Testis (tissue), 3 donors: ENCODE results near the gene ADRA2B. TPM values are rescaled to one million over a fixed set of nuclear protein-coding genes. Genes with fewer than 3 reads are reported as not detected.

Experiments used
- DNase-seq: peaks from one replicate; pipeline ENCODE4 v3.0.0-alpha.2; 2019
- H3K27ac ChIP-seq, 2 donors: fragments of 200-600 bp; sonication (generic); one replicate each; pipeline ENCODE4 v1.5.1; 2019
- H3K27me3 ChIP-seq: fragments of 200-600 bp; sonication (generic); one replicate; pipeline ENCODE4 v1.5.1; 2019
- H3K36me3 ChIP-seq: fragments of 200-600 bp; sonication (generic); one replicate; pipeline ENCODE4 v1.5.1; 2017; ENCODE audit warnings: low read depth; ENCODE audit errors: missing control alignments
- H3K4me1 ChIP-seq: fragments of 200-600 bp; sonication (generic); one replicate; pipeline ENCODE4 v1.5.1; 2019
- H3K4me3 ChIP-seq, 2 donors: fragments of 200-600 bp; sonication (generic); one replicate each; pipeline ENCODE4 v1.5.1; 2017 to 2019
- H3K9me3 ChIP-seq: fragments of 200-600 bp; sonication (generic); one replicate; pipeline ENCODE4 v1.5.1; 2017
- POLR2A ChIP-seq: fragments of 450-650 bp; IDR thresholded peaks from one replicate; pipeline ENCODE4 v1.6.1; 2017; ENCODE audit warnings: antibody characterized with exemption, mild to moderate bottlenecking, moderate library complexity
- WGBS, 2 donors: methylation state at CpG; one replicate each; pipeline ENCODE4 v1.1.5; 2018; 5-methylcytosine and 5-hydroxymethylcytosine counted together
- intact Hi-C: fragments of 100-400 bp; cut with DNase I; formaldehyde crosslinking; loops from one replicate; pipeline ENCODE4 v1.15.1; 2023; ENCODE audit warnings: low total_unique reads
- polyA plus RNA-seq: library from polyadenylated mRNA; stranded (reverse); fragments of 350-450 nt; fragmentation: Illumina TruSeq; extraction: RNeasy Lipid Tissue Mini Kit (QIAGEN cat#74804); gene quantifications from one replicate; pipeline ENCODE4 v1.2.3, GENCODE V29; 2014; ENCODE audit warnings: low read depth, low replicate concordance; ENCODE audit not compliant: insufficient read depth
- total RNA-seq, 2 donors: library from RNA; depleted of rRNA; stranded (reverse); fragments of >200 nt; gene quantifications; one replicate each; pipeline ENCODE4 v1.2.3, GENCODE V29; 2016
- TF ChIP-seq, protein P1 (sequence below), 3 experiments: fragments of 450-650 bp in 2 of 3; fragments of 200-600 bp in 1 of 3; sonication (generic) in 1 of 3; IDR thresholded peaks; one replicate each; pipeline ENCODE4 v1.5.1; 2016 to 2019; ENCODE audit warnings: antibody characterized with exemption in 3 of 3, mild to moderate bottlenecking in 2 of 3, moderate library complexity in 1 of 3

The ADRA2B gene
- total and polyA plus RNA-seq, 3 donors from 2014 or later = 2.1 to 2.6 (median 2.4) TPM

DNA sequence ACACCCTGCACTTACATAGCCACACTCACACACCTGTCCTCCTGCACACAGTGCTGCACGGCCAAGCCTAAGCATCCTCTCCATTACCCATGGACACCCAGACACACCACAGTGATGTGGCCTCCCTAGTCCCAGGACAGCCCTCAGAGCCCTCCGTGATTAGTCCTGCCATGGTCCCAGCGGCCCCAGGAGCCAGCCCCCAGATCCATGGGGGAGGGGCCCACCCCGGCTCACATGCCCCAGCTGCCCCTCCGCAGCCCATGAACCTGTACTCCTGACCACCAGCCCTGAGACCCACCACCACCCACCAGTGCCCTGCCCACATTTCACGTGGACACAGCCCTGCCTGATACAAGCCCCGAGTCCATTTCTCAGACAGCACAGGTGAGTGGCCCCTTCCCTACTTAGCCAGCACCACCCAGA lies 36.9 kb upstream of the ADRA2B start:
- intact Hi-C loops = no loop called here
- Histone ChIP-seq H3K27ac (no peak overlapping the region), H3K9me3 (no peaks in the 10 kb centered on the region), H3K27me3 (no peaks in the 10 kb centered on the region), H3K4me3 (no peak overlapping the region), H3K4me1 (peaks cover 6% of the 10 kb centered on the region), H3K36me3 (no peaks in the 10 kb centered on the region)
- 93 to 95% methylated on average over 3 to 7 of the region's 7 CpGs for WGBS, 2 donors
- TF ChIP-seq, protein P1, sequence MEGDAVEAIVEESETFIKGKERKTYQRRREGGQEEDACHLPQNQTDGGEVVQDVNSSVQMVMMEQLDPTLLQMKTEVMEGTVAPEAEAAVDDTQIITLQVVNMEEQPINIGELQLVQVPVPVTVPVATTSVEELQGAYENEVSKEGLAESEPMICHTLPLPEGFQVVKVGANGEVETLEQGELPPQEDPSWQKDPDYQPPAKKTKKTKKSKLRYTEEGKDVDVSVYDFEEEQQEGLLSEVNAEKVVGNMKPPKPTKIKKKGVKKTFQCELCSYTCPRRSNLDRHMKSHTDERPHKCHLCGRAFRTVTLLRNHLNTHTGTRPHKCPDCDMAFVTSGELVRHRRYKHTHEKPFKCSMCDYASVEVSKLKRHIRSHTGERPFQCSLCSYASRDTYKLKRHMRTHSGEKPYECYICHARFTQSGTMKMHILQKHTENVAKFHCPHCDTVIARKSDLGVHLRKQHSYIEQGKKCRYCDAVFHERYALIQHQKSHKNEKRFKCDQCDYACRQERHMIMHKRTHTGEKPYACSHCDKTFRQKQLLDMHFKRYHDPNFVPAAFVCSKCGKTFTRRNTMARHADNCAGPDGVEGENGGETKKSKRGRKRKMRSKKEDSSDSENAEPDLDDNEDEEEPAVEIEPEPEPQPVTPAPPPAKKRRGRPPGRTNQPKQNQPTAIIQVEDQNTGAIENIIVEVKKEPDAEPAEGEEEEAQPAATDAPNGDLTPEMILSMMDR (IDR thresholded peaks at IDR 0.05) = no peak
- TF ChIP-seq POLR2A = no peak
- DNase-seq = no peak

- TF ChIP-seq, protein P1 (IDR thresholded peaks at IDR 0.05) = no peak
- no peak for TF ChIP-seq POLR2A
- WGBS, 2 donors = 73 to 89% methylated on average over 12 to 13 of the region's 13 CpGs
- Histone ChIP-seq H3K4me1 (peaks cover 7% of the 10 kb centered on the region), H3K4me3 (no peak overlapping the region), H3K9me3 (no peaks in the 10 kb centered on the region), H3K27me3 (no peaks in the 10 kb centered on the region), H3K36me3 (no peaks in the 10 kb centered on the region), H3K27ac (no peak overlapping the region)
- intact Hi-C loops = no loop called here
- DNase-seq = no peak
Measured at GRCh38 chr2:96152304-96153161, 36.2 kb upstream of the ADRA2B start.

- Histone ChIP-seq H3K9me3 (no peaks in the 10 kb centered on the region), H3K4me1 (peaks cover 15% of the 10 kb centered on the region), H3K27me3 (no peaks in the 10 kb centered on the region), H3K36me3 (no peaks in the 10 kb centered on the region), H3K4me3 (no peak overlapping the region), H3K27ac (no peak overlapping the region)
- TF ChIP-seq, protein P1 (IDR thresholded peaks at IDR 0.05) = no peak
- TF ChIP-seq POLR2A = no peak
- no peak for DNase-seq
- WGBS, 2 donors = 86 to 87% methylated on average over 9 of the region's 9 CpGs
- intact Hi-C loops = no loop called here
Measured at GRCh38 chr2:96151595-96152303, 35.4 kb upstream of the ADRA2B start.

DNA sequence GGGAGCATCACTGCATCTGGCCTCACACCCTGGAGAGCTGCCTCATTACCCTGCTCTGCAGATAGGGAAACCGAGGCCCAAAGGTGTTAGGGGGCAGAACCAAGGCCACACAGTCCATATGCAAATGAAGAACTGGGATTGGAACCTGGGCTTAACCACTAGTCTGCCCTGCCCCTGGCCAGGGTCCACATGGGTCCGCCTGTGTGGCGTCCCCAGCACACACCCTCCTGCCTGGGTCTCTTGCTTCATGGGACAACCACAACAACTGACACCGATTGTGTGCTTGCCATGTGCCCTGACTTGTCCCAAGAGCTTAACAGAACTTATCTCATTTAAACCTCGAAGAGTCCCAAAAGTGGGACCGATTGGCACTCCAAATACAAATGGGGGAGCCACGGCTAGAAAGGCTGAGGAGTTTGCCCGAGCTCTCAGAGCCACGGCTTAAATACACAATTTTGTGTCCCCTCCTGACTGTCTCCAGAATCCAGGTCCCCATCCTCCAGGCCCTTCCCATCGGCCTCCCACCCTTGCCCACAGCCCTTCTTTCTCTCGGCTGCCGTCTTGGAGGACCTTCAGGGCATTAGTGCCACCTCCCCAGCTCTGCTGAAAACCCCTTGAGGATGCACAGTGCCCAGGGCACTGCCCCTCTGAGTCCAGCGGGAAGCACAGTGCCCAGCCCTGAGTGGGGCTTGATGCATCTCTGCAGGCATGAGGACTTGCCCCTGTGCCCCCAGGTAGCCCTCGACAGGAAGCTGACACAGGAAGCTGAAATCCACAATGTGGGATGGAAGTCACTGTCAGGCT lies 34.6 kb upstream of the ADRA2B start:
- no peaks in the 10 kb centered on the region for H3K9me3 ChIP-seq
- no peak for DNase-seq
- intact Hi-C loops = no loop called here

More for the DNA sequence above, 34.6 kb upstream of the ADRA2B start:
- no peak overlapping the region for H3K4me3 ChIP-seq
- no peaks in the 10 kb centered on the region for H3K36me3 ChIP-seq
- TF ChIP-seq, protein P1 (IDR thresholded peaks at IDR 0.05) = no peak
- no peak for TF ChIP-seq POLR2A
- peaks cover 22% of the 10 kb centered on the region for H3K4me1 ChIP-seq
- 89 to 95% methylated on average over 13 to 14 of the region's 14 CpGs for WGBS, 2 donors
- H3K27ac ChIP-seq = no peak overlapping the region
- H3K27me3 ChIP-seq = no peaks in the 10 kb centered on the region
